DND-41 (cell line): Measurements from ENCODE around the gene FGF2.

ENCODE experiments used
- ATAC-seq: fragments of 200-7000 bp; cut with Tn5 transposase; 3 replicates; pipeline ENCODE4 v1.9.1; 2021; ENCODE audit warnings: low read depth; ENCODE audit not compliant: insufficient read depth
- DNase-seq: peaks from one replicate; pipeline ENCODE4 v3.0.0-alpha.2; 2020
- H2AFZ ChIP-seq: 2 replicates; pipeline ENCODE4 v1.6.0; 2012; ENCODE audit warnings: low read depth, low read length
- H3K27ac ChIP-seq: 2 replicates; pipeline ENCODE4 v1.5.1; 2012; ENCODE audit warnings: low read length, inconsistent platforms
- H3K27me3 ChIP-seq: fragments of 200-600 bp; sonication (generic); 2 replicates; pipeline ENCODE4 v1.6.0; 2012; ENCODE audit warnings: low read length, mild to moderate bottlenecking, inconsistent platforms; ENCODE audit not compliant: insufficient read depth, poor library complexity
- H3K36me3 ChIP-seq: 2 replicates; pipeline ENCODE4 v1.5.1; 2012; ENCODE audit warnings: low read length, inconsistent platforms; ENCODE audit not compliant: insufficient read depth
- H3K4me1 ChIP-seq: 2 replicates; pipeline ENCODE4 v1.5.1; 2012; ENCODE audit warnings: mild to moderate bottlenecking, low read length; ENCODE audit not compliant: insufficient read depth
- H3K4me2 ChIP-seq: 2 replicates; pipeline ENCODE4 v1.6.0; 2012; ENCODE audit warnings: mild to moderate bottlenecking, moderate library complexity, low read length, inconsistent platforms; ENCODE audit not compliant: insufficient read depth
- H3K4me3 ChIP-seq, 2 experiments: fragments of 200-600 bp in 1 of 2; shearing (Covaris generic) in 1 of 2; 2 replicates each; pipeline ENCODE4 v1.5.1; 2012 to 2016; ENCODE audit warnings: inconsistent platforms in 2 of 2, low read length in 2 of 2, mild to moderate bottlenecking in 2 of 2, low read depth in 1 of 2, moderate library complexity in 1 of 2
- H3K79me2 ChIP-seq: 2 replicates; pipeline ENCODE4 v1.6.0; 2012; ENCODE audit warnings: low read length, inconsistent platforms; ENCODE audit not compliant: insufficient read depth
- H3K9ac ChIP-seq: 2 replicates; pipeline ENCODE4 v1.6.0; 2012; ENCODE audit warnings: low read depth, mild to moderate bottlenecking, inconsistent platforms, low read length, moderate library complexity
- H3K9me3 ChIP-seq: 2 replicates; pipeline ENCODE4 v1.5.1; 2012; ENCODE audit warnings: low read length, moderate library complexity, mild to moderate bottlenecking, inconsistent platforms; ENCODE audit not compliant: insufficient read depth, severe bottlenecking
- H4K20me1 ChIP-seq: 2 replicates; pipeline ENCODE4 v1.6.0; 2012; ENCODE audit warnings: low read length; ENCODE audit not compliant: insufficient read depth
- CTCF ChIP-seq: IDR thresholded peaks from 2 replicates; pipeline ENCODE4 v1.5.1; 2012; ENCODE audit warnings: borderline replicate concordance, low read length, moderate library complexity, mild to moderate bottlenecking; ENCODE audit not compliant: poor library complexity, severe bottlenecking; ENCODE audit errors: extremely low read depth
- EZH2 ChIP-seq: IDR thresholded peaks from 3 replicates; pipeline ENCODE4 v1.6.1; 2012; ENCODE audit warnings: borderline replicate concordance, low read depth, mild to moderate bottlenecking, moderate library complexity, low read length, inconsistent platforms; ENCODE audit not compliant: severe bottlenecking

FGF2 gene

GRCh38 chr4:122788935-122789334 lies 37.7 kb upstream of the FGF2 start:
- TF ChIP-seq CTCF (no peak), EZH2 (no peak)
- no peak overlapping the region for H2AFZ ChIP-seq
- H3K9ac ChIP-seq, result no peak overlapping the region
- no peak overlapping the region for H3K4me3 ChIP-seq
- no peaks in the 10 kb centered on the region for H3K27me3 ChIP-seq
- no peak for DNase-seq
- H3K4me1 ChIP-seq, result no peaks in the 10 kb centered on the region
- H3K27ac ChIP-seq, result no peak overlapping the region
- H3K9me3 ChIP-seq, result no peaks in the 10 kb centered on the region
- no peaks in the 10 kb centered on the region for H3K36me3 ChIP-seq
- H4K20me1 ChIP-seq, result no peaks in the 10 kb centered on the region
- H3K4me2 ChIP-seq, result no peak overlapping the region
- no peaks in the 10 kb centered on the region for H3K79me2 ChIP-seq
- no peak for ATAC-seq

DNA sequence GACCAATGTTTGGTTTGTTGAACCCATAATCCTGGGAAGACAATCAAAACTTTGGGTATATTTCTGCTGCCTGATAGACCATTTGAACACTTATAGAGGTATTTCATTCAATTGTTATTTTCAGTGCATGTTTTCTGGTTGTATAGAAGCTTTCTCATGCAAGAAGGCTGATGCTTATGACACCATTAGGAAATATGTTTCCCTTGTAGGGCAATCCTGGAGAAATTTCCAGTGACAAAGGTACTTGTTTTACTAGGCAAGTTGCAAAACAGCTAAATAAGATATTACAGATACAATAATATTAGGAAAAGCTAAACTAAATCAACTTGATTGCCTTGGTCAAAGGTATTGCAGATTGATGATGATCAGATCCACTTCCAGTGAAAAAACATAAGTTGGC lies 32.8 kb upstream of the FGF2 start:
- Histone ChIP-seq H4K20me1 (no peaks in the 10 kb centered on the region), H3K27me3 (no peaks in the 10 kb centered on the region), H3K4me1 (no peaks in the 10 kb centered on the region), H3K79me2 (no peaks in the 10 kb centered on the region), H3K4me3 (no peak overlapping the region), H3K9me3 (no peaks in the 10 kb centered on the region), H3K36me3 (no peaks in the 10 kb centered on the region), H3K4me2 (no peak overlapping the region), H2AFZ (no peak overlapping the region), H3K9ac (no peak overlapping the region), H3K27ac (no peak overlapping the region)
- no peak for DNase-seq
- TF ChIP-seq CTCF (no peak), EZH2 (no peak)
- ATAC-seq, result no peak

DNA sequence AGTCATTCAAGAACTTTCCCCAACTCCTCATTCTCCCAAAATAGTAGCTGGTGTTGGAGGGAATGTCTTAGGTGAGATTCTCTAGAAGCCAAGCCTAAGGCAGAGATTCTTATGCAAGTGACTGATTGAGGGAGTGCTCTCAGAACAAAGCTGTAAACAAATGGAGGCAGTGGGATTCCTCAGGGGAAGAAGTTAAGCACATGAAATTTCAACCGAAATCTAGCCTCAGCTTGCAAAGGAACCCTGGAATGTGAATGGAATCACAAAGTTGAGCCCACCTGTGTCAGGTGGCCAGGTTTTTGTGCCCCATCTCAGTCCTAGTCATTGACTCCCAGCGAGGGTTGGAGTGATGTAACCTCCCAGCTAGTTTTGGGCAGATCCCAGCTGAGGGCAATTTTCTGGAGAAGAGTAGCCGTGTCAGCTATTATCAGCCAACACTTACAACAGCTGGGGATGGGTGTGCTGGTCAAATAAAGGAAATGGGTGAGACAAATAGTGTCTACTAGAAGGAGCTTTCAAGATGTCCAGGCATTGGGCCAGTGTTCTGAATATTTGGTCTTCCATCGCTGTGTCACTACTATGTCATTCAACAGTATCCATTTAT lies 29.7 kb upstream of the FGF2 start:
- no peak for DNase-seq
- Histone ChIP-seq H2AFZ (no peak overlapping the region), H3K79me2 (no peaks in the 10 kb centered on the region), H3K27ac (no peak overlapping the region), H3K36me3 (no peaks in the 10 kb centered on the region), H4K20me1 (no peaks in the 10 kb centered on the region), H3K4me3 (no peak overlapping the region), H3K9ac (no peak overlapping the region), H3K4me1 (no peaks in the 10 kb centered on the region), H3K9me3 (no peaks in the 10 kb centered on the region), H3K27me3 (no peaks in the 10 kb centered on the region), H3K4me2 (no peak overlapping the region)
- no peak for TF ChIP-seq CTCF
- no peak for ATAC-seq

DNA sequence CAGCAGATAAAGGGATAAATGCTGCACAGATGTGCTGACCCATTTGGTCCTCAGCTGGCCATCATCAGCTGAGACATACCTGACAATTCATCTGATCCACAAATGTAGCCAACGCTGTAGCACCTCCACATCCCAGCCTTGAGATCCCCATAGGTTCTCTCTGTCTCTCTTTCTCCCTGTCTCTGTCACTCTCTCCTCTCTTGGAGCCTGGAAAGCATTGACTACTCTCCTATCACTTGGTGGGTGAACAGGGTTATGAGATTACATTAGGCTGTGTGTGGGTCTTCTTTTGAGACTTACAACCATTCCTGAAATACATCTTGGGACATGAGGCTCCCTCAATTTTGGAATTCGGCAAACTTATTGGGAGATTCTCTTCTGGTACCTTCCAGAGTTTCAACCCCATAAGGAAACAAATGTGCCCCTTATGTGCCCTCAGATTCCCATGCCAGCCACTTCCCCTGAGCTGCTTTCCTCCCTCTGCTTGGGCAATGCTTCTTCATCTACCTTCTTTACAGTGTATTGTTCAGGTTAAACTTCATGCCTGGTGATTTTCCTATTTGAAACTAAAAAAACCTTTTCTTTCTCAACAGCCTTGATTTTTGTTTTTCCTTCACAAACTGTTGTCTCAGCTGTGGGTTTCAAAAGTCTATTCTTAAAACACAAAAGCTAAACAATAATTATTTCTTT lies 29.1 kb upstream of the FGF2 start:
- no peak overlapping the region for H3K27ac ChIP-seq
- no peak overlapping the region for H2AFZ ChIP-seq
- H3K9me3 ChIP-seq, result no peaks in the 10 kb centered on the region
- no peaks in the 10 kb centered on the region for H3K4me1 ChIP-seq
- ATAC-seq (no peak), DNase-seq (no peak)
- no peaks in the 10 kb centered on the region for H3K36me3 ChIP-seq
- no peaks in the 10 kb centered on the region for H3K79me2 ChIP-seq
- no peak overlapping the region for H3K4me2 ChIP-seq
- H3K9ac ChIP-seq, result no peak overlapping the region
- H3K4me3 ChIP-seq, result no peak overlapping the region
- TF ChIP-seq CTCF, result no peak
- TF ChIP-seq EZH2, result no peak
- H4K20me1 ChIP-seq, result no peaks in the 10 kb centered on the region
- H3K27me3 ChIP-seq, result no peaks in the 10 kb centered on the region
